ENCODE results near the gene PDS5A. TPM values are rescaled to one million over a fixed set of nuclear protein-coding genes. Genes with fewer than 3 reads are reported as not detected.
A peak's percentile ranks its signal among the peaks of the same experiment; 100 is the strongest.

Gene PDS5A
- total RNA-seq, 2 donors from 2014 or later, result 88.2 to 98.6 TPM

GRCh38 chr4:39913471-39913870, 64.2 kb downstream of the PDS5A start:
- no peaks in the 10 kb centered on the region for H3K4me1 Mint-ChIP-seq
- no peak overlapping the region for H3K4me3 Mint-ChIP-seq
- 96 to 100% methylated on average over 4 of the region's 4 CpGs for WGBS, 2 experiments (ENCODE audit: insufficient coverage in 1 of 2, insufficient read length in 1 of 2)
- H3K27ac Mint-ChIP-seq, result no peak overlapping the region
- DNase-seq, result no peak
- Histone ChIP-seq H3K4me3 (ENCODE audit: low read length) (no peak overlapping the region), H3K9me3 (ENCODE audit: control insufficient read depth, low read length) (no peaks in the 10 kb centered on the region), H3K27me3 (ENCODE audit: control insufficient read depth, insufficient read depth, low read length, poor library complexity, severe bottlenecking) (no peaks in the 10 kb centered on the region), H3K9ac (ENCODE audit: extremely low read depth, low read length, poor library complexity, severe bottlenecking) (no peak overlapping the region), H3K4me1 (ENCODE audit: control insufficient read depth, insufficient read depth, low read length) (no peaks in the 10 kb centered on the region), H3K27ac (ENCODE audit: low read depth, low read length) (no peak overlapping the region), H3K36me3 (ENCODE audit: control insufficient read depth, insufficient read depth, low read length) (peaks cover 92% of the 10 kb centered on the region)
- H3K27me3 Mint-ChIP-seq (ENCODE audit: insufficient read depth), result no peaks in the 10 kb centered on the region
- no peak for TF ChIP-seq CTCF (conservative IDR thresholded peaks at IDR 0.05)
- H3K36me3 Mint-ChIP-seq (ENCODE audit: low read depth), result peaks cover 64% of the 10 kb centered on the region
- H3K9me3 Mint-ChIP-seq, result no peaks in the 10 kb centered on the region

GRCh38 chr4:39910064-39910463, 67.6 kb downstream of the PDS5A start:
- Mint-ChIP-seq H3K9me3 (no peaks in the 10 kb centered on the region), H3K36me3 (ENCODE audit: low read depth) (peaks cover 73% of the 10 kb centered on the region), H3K4me3 (no peak overlapping the region), H3K27ac (peak overlapping the region; percentile 21), H3K4me1 (peaks cover 3% of the 10 kb centered on the region), H3K27me3 (ENCODE audit: insufficient read depth) (no peaks in the 10 kb centered on the region)
- H3K9me3 ChIP-seq (ENCODE audit: control insufficient read depth, low read length), result peaks cover 5% of the 10 kb centered on the region
- no peak for TF ChIP-seq CTCF (conservative IDR thresholded peaks at IDR 0.05)
- peaks cover 83% of the 10 kb centered on the region for H3K36me3 ChIP-seq (ENCODE audit: control insufficient read depth, insufficient read depth, low read length)
- H3K4me1 ChIP-seq (ENCODE audit: control insufficient read depth, insufficient read depth, low read length), result no peaks in the 10 kb centered on the region
- 100% methylated on average over 3 of the region's 3 CpGs; no CpG with 5 or more reads in 1 of the 2 experiments for WGBS, 2 experiments (ENCODE audit: insufficient coverage in 1 of 2, insufficient read length in 1 of 2)
- no peak for DNase-seq
- no peaks in the 10 kb centered on the region for H3K27me3 ChIP-seq (ENCODE audit: control insufficient read depth, insufficient read depth, low read length, poor library complexity, severe bottlenecking)
- H3K4me3 ChIP-seq (ENCODE audit: low read length), result no peak overlapping the region
- H3K27ac ChIP-seq (ENCODE audit: low read depth, low read length), result no peak overlapping the region
- no peak overlapping the region for H3K9ac ChIP-seq (ENCODE audit: extremely low read depth, low read length, poor library complexity, severe bottlenecking)

GRCh38 chr4:39908284-39908683, 69.4 kb downstream of the PDS5A start:
- WGBS, 2 experiments (ENCODE audit: insufficient coverage in 1 of 2, insufficient read length in 1 of 2), result 96 to 100% methylated on average over 1 to 2 of the region's 2 CpGs
- H3K27ac Mint-ChIP-seq, result no peak overlapping the region
- Histone ChIP-seq H3K27me3 (ENCODE audit: control insufficient read depth, insufficient read depth, low read length, poor library complexity, severe bottlenecking) (no peaks in the 10 kb centered on the region), H3K4me3 (ENCODE audit: low read length) (no peak overlapping the region), H3K27ac (ENCODE audit: low read depth, low read length) (no peak overlapping the region), H3K9me3 (ENCODE audit: control insufficient read depth, low read length) (peaks cover 5% of the 10 kb centered on the region), H3K36me3 (ENCODE audit: control insufficient read depth, insufficient read depth, low read length) (peaks cover 81% of the 10 kb centered on the region), H3K4me1 (ENCODE audit: control insufficient read depth, insufficient read depth, low read length) (no peaks in the 10 kb centered on the region), H3K9ac (ENCODE audit: extremely low read depth, low read length, poor library complexity, severe bottlenecking) (no peak overlapping the region)
- no peak overlapping the region for H3K4me3 Mint-ChIP-seq
- peaks cover 66% of the 10 kb centered on the region for H3K36me3 Mint-ChIP-seq (ENCODE audit: low read depth)
- TF ChIP-seq CTCF (conservative IDR thresholded peaks at IDR 0.05), result no peak
- no peak for DNase-seq
- peaks cover 3% of the 10 kb centered on the region for H3K4me1 Mint-ChIP-seq
- H3K9me3 Mint-ChIP-seq, result no peaks in the 10 kb centered on the region
- no peaks in the 10 kb centered on the region for H3K27me3 Mint-ChIP-seq (ENCODE audit: insufficient read depth)

Data from endodermal cell (in vitro differentiated cells).